Natural killer cell (primary cell): ENCODE measurements around the gene PRAMEF12. TPM values are rescaled to one million over a fixed set of nuclear protein-coding genes. Genes with fewer than 3 reads are reported as not detected.

Experiments
- ATAC-seq, 3 donors: fragments of 150-1000 bp in 2 of 3; fragments of 200-7000 bp in 1 of 3; cut with Tn5 transposase; 1 replicate in 1 of 3; 2 replicates in 2 of 3; pipeline ENCODE4 v1.10.0; 2021; ENCODE audit warnings: mild to moderate bottlenecking in 2 of 3, moderate library complexity in 2 of 3
- DNase-seq, 2 donors: peaks; one replicate each; pipeline versions ENCODE4 v3.0.0 to v3.0.0-alpha.2; 2013 to 2021; ENCODE audit warnings: mixed read lengths in 1 of 2
- H3K27ac ChIP-seq: one replicate; pipeline ENCODE4 v1.5.1; 2013; ENCODE audit warnings: mild to moderate bottlenecking, low read length
- H3K27me3 ChIP-seq: one replicate; pipeline ENCODE4 v1.6.1; 2013; ENCODE audit warnings: low read length; ENCODE audit not compliant: control insufficient read depth, insufficient read depth
- H3K36me3 ChIP-seq: one replicate; pipeline ENCODE4 v1.6.1; 2013; ENCODE audit warnings: low read length; ENCODE audit not compliant: control insufficient read depth, insufficient read depth
- H3K4me1 ChIP-seq: one replicate; pipeline ENCODE4 v1.6.1; 2013; ENCODE audit warnings: low read length; ENCODE audit not compliant: control insufficient read depth, insufficient read depth
- H3K4me3 ChIP-seq: one replicate; pipeline ENCODE4 v1.5.1; 2013; ENCODE audit warnings: low read length
- H3K9me3 ChIP-seq: one replicate; pipeline ENCODE4 v1.6.1; 2013; ENCODE audit warnings: low read length; ENCODE audit not compliant: control insufficient read depth, insufficient read depth
- H3K27ac Mint-ChIP-seq, 2 donors: one replicate each; pipeline ENCODE4 v1.8.0; 2022; ENCODE audit warnings: mild to moderate bottlenecking in 2 of 2, mixed read lengths in 2 of 2, moderate library complexity in 1 of 2
- H3K27me3 Mint-ChIP-seq, 2 donors: one replicate each; pipeline ENCODE4 v1.8.0; 2022; ENCODE audit warnings: low read depth in 2 of 2, mixed read lengths in 2 of 2
- H3K36me3 Mint-ChIP-seq: one replicate; pipeline ENCODE4 v1.8.0; 2022; ENCODE audit warnings: mixed read lengths
- H3K4me1 Mint-ChIP-seq, 2 donors: one replicate each; pipeline ENCODE4 v1.8.0; 2022; ENCODE audit warnings: mixed read lengths in 2 of 2
- H3K4me3 Mint-ChIP-seq: one replicate; pipeline ENCODE4 v1.8.0; 2022; ENCODE audit warnings: mild to moderate bottlenecking, moderate library complexity, mixed read lengths
- H3K9me3 Mint-ChIP-seq, 2 donors: one replicate each; pipeline ENCODE4 v1.8.0; 2022; ENCODE audit warnings: mixed read lengths in 2 of 2
- CTCF ChIP-seq: fragments of 200-600 bp; IDR thresholded peaks from one replicate; pipeline ENCODE4 v1.8.0; 2022; ENCODE audit warnings: antibody characterized with exemption
- WGBS: methylation state at CpG from one replicate; pipeline ENCODE4 v1.1.7; 2013; ENCODE audit warnings: missing lambda C conversion rate; ENCODE audit not compliant: insufficient coverage; 5-methylcytosine and 5-hydroxymethylcytosine counted together
- intact Hi-C: fragments of 100-400 bp; cut with micrococcal nuclease; formaldehyde crosslinking; loops from one replicate; pipeline ENCODE4 v1.14.2; 2022
- total RNA-seq, 4 donors: library from RNA; stranded (reverse); fragments of 120-200 nt in 1 of 4; gene quantifications; one replicate each; pipeline versions ENCODE4 v1.2.3 to v1.2.4, GENCODE V29; 2013 to 2022

The PRAMEF12 gene
- total RNA-seq, 3 donors from 2014 or later (not counting 1 experiment from before 2014, with no cell fraction given), result not detected

DNA sequence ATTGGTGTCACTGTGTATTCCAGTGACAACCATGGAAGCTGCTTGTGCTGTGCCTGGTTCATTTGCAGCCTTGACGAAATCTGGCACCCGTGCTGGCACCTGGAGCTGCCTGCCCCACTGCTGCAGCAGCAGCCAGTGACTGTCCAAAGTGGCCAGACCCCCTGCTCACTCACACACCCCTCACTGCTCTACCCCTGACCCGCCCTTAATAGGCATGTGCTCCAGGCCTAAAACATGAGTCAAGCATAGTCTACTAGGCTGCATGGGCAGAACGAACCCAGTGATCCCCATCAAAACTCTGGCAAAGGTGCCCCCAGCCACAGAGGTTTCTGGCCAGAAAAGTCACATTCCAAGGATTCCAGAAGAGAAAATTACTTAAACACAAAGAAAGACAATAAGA, 25.4 kb downstream of the PRAMEF12 start:
- Histone ChIP-seq H3K4me3 (no peak overlapping the region), H3K9me3 (no peaks in the 10 kb centered on the region), H3K27ac (no peak overlapping the region), H3K36me3 (no peaks in the 10 kb centered on the region), H3K27me3 (no peaks in the 10 kb centered on the region), H3K4me1 (no peaks in the 10 kb centered on the region)
- Mint-ChIP-seq H3K27me3 (peaks cover 0 to 10% of the 10 kb centered on the region in 2 donors), H3K36me3 (no peaks in the 10 kb centered on the region), H3K27ac (no peak overlapping the region), H3K9me3 (no peaks in the 10 kb centered on the region), H3K4me3 (no peak overlapping the region), H3K4me1 (no peaks in the 10 kb centered on the region)
- ATAC-seq, result no peak
- no peak for TF ChIP-seq CTCF
- intact Hi-C loops, result no loop called here
- no peak for DNase-seq
- WGBS, result 62% methylated on average over 4 of the region's 4 CpGs

DNA sequence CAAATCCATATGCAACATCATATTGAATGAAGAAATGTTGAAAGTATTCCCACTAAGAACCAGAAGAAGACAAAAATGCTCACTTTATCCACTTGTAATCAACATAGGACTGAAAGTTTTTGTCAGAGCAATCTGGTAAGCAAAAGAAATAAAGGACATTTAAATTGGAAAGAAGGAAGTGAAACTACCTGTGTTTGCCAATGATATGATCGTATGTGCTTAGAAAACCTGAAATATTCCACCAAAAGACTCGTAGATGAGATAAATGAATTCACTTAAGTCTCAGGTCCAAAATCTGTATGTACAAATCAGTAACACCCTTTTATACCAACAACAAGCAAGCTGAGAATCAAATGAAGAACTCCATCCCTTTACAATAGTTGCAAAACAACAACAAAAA, 26.2 kb downstream of the PRAMEF12 start:
- peaks cover 3% of the 10 kb centered on the region for H3K36me3 Mint-ChIP-seq
- ATAC-seq (no peak), DNase-seq (no peak)
- Histone ChIP-seq H3K4me3 (no peak overlapping the region), H3K27me3 (no peaks in the 10 kb centered on the region), H3K27ac (no peak overlapping the region), H3K4me1 (no peaks in the 10 kb centered on the region), H3K9me3 (no peaks in the 10 kb centered on the region), H3K36me3 (no peaks in the 10 kb centered on the region)
- WGBS, result 67% methylated on average over 1 of the region's 2 CpGs
- H3K27me3 Mint-ChIP-seq, result peaks cover 3 to 12% of the 10 kb centered on the region in 2 donors
- H3K4me1 Mint-ChIP-seq, result no peaks in the 10 kb centered on the region
- no peak overlapping the region for H3K27ac Mint-ChIP-seq
- intact Hi-C loops, result no loop called here
- peaks cover 1% of the 10 kb centered on the region in 2 donors for H3K9me3 Mint-ChIP-seq
- no peak for TF ChIP-seq CTCF
- H3K4me3 Mint-ChIP-seq, result no peak overlapping the region

DNA sequence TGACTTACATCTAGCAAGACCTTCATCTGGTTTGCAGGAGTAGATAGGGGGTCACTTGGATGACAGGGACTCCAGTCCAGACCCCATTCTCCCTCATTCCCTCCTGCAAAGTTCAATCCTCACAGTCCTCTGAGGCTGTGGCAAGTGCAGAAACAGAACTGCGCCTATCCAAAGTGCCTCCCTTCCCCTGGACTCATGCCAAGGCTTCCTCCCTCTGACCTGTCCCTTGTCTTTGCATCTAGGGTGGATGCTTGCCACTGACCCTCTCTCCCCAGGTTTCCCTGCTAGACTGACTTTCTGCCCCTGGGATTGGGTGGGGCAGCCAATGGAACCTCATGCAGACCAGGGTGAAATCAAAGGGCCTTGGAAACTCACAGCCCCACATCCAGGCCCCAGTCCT, 36.4 kb downstream of the PRAMEF12 start:
- Mint-ChIP-seq H3K9me3 (peaks cover 4% of the 10 kb centered on the region in 2 donors), H3K4me1 (no peaks in the 10 kb centered on the region), H3K27ac (no peak overlapping the region), H3K36me3 (peaks cover 4% of the 10 kb centered on the region), H3K4me3 (no peak overlapping the region), H3K27me3 (peaks cover 15 to 21% of the 10 kb centered on the region in 2 donors)
- ATAC-seq, result no peak
- no peak for DNase-seq
- Histone ChIP-seq H3K4me1 (no peaks in the 10 kb centered on the region), H3K4me3 (no peak overlapping the region), H3K27me3 (no peaks in the 10 kb centered on the region), H3K36me3 (no peaks in the 10 kb centered on the region), H3K27ac (no peak overlapping the region), H3K9me3 (no peaks in the 10 kb centered on the region)
- TF ChIP-seq CTCF, result no peak
- intact Hi-C loops, result no loop called here
- WGBS, result 89% methylated on average over 1 of the region's 1 CpG

GRCh38 chr1:12810691-12811408, 37.3 kb downstream of the PRAMEF12 start:
- no peaks in the 10 kb centered on the region for H3K36me3 ChIP-seq
- no peak for TF ChIP-seq CTCF
- H3K9me3 ChIP-seq, result no peaks in the 10 kb centered on the region
- Mint-ChIP-seq H3K4me3 (no peak overlapping the region), H3K36me3 (no peaks in the 10 kb centered on the region), H3K27ac (no peak overlapping the region), H3K27me3 (peaks cover 12 to 14% of the 10 kb centered on the region in 2 donors), H3K9me3 (peaks cover 0 to 2% of the 10 kb centered on the region in 2 donors), H3K4me1 (no peaks in the 10 kb centered on the region)
- WGBS, result 81% methylated on average over 5 of the region's 5 CpGs
- H3K27me3 ChIP-seq, result no peaks in the 10 kb centered on the region
- intact Hi-C loops, result no loop called here
- no peak overlapping the region for H3K27ac ChIP-seq
- DNase-seq (no peak), ATAC-seq (no peak)
- H3K4me1 ChIP-seq, result no peaks in the 10 kb centered on the region
- no peak overlapping the region for H3K4me3 ChIP-seq
